Endothelial cell of umbilical vein (primary cell): ENCODE measurements around the gene TPRKB. TPM values are rescaled to one million over a fixed set of nuclear protein-coding genes. Genes with fewer than 3 reads are reported as not detected.
"Not testable (repeated sequence)": the region's sequence is repeated elsewhere in the genome, so short reads cannot be mapped to it uniquely, and the experiment has no call there.

Source experiments
- BruUV-seq: library from RNA; stranded (reverse); fragments of 400-500 nt; replicated peaks from 2 replicates; lab custom pipeline; 2021; lab: Mats Ljungman, UMichigan
- CTCF ChIA-PET: fragments of 300-600, 350-600 bp; sonication (Branson Sonifier 250); formaldehyde crosslinking; loops from one replicate; lab custom pipeline; 2021; ENCODE audit warnings: antibody characterized with exemption, inconsistent platforms; lab: Charles Lee
- POLR2A ChIA-PET: fragments of 300-600, 350-600 bp; sonication (Branson Sonifier 250); formaldehyde crosslinking; loops from one replicate; lab custom pipeline; 2021; ENCODE audit warnings: antibody characterized with exemption, inconsistent platforms; lab: Charles Lee
- DNase-seq: peaks from one replicate; pipeline ENCODE4 v3.0.0-alpha.2; 2011; ENCODE audit warnings: low read depth, low spot score
- FAIRE-seq: peaks from 2 replicates; lab custom pipeline; 2011; peaks lifted over from hg19 to GRCh38; lab: Jason Lieb, UNC
- H2AFZ ChIP-seq: 2 replicates; pipeline ENCODE4 v1.6.0; 2012; ENCODE audit warnings: low read depth, low read length, control low read depth, inconsistent platforms
- H3K27ac ChIP-seq: 2 replicates; pipeline ENCODE4 v1.5.1; 2011; ENCODE audit warnings: low read depth, mild to moderate bottlenecking, control low read depth, low read length, moderate library complexity; ENCODE audit not compliant: insufficient read depth
- H3K27me3 ChIP-seq, 2 experiments: 2 replicates each; pipeline versions ENCODE4 v1.6.0 to v1.6.1; 2011; ENCODE audit warnings: low read length in 2 of 2, mixed read lengths in 1 of 2; ENCODE audit not compliant: control insufficient read depth in 2 of 2, insufficient read depth in 2 of 2
- H3K36me3 ChIP-seq, 2 experiments: 2 replicates in 1 of 2; 3 replicates in 1 of 2; pipeline ENCODE4 v1.5.1; 2011; ENCODE audit warnings: low read length in 2 of 2, mild to moderate bottlenecking in 1 of 2, moderate library complexity in 1 of 2; ENCODE audit not compliant: control insufficient read depth in 2 of 2, insufficient read depth in 2 of 2; ENCODE audit errors: extremely low read depth in 1 of 2
- H3K4me1 ChIP-seq: 3 replicates; pipeline ENCODE4 v1.5.1; 2011; ENCODE audit warnings: mild to moderate bottlenecking, low read length; ENCODE audit not compliant: control insufficient read depth, insufficient read depth; ENCODE audit errors: extremely low read depth
- H3K4me2 ChIP-seq: 2 replicates; pipeline ENCODE4 v1.6.1; 2011; ENCODE audit warnings: low read length, control low read depth, mixed read lengths; ENCODE audit not compliant: insufficient read depth
- H3K4me3 ChIP-seq, 3 experiments: fragments of 200-600 bp in 1 of 3; sonication (generic), shearing (Covaris generic) in 1 of 3; replicated peaks in 1 of 3; 2 replicates each; pipeline ENCODE4 v1.5.1; 2011 to 2016; ENCODE audit warnings: control low read depth in 3 of 3, low read length in 3 of 3, mild to moderate bottlenecking in 2 of 3, inconsistent platforms in 1 of 3, low read depth in 1 of 3, moderate library complexity in 1 of 3; ENCODE audit not compliant: insufficient read depth in 1 of 3
- H3K79me2 ChIP-seq: 2 replicates; pipeline ENCODE4 v1.6.0; 2012; ENCODE audit warnings: low read length, inconsistent platforms; ENCODE audit not compliant: control insufficient read depth, insufficient read depth
- H3K9ac ChIP-seq: replicated peaks from 2 replicates; pipeline ENCODE3; 2011; ENCODE audit warnings: low read length, control low read depth; ENCODE audit not compliant: insufficient read depth; ENCODE audit errors: extremely low read depth
- H3K9me1 ChIP-seq: replicated peaks from 3 replicates; pipeline ENCODE4 v1.6.0; 2011; ENCODE audit warnings: mild to moderate bottlenecking, low read length; ENCODE audit not compliant: control insufficient read depth, insufficient read depth; ENCODE audit errors: extremely low read depth
- H3K9me3 ChIP-seq: replicated peaks from 2 replicates; pipeline ENCODE4 v1.5.1; 2012; ENCODE audit warnings: low read length, inconsistent platforms; ENCODE audit not compliant: control insufficient read depth, insufficient read depth
- H4K20me1 ChIP-seq: replicated peaks from 2 replicates; pipeline ENCODE3; 2011; ENCODE audit warnings: mild to moderate bottlenecking, low read length; ENCODE audit not compliant: control insufficient read depth, insufficient read depth; ENCODE audit errors: extremely low read depth
- dilution Hi-C: fragments of 300-500 bp; cut with MboI; formaldehyde crosslinking; loops from one replicate; pipeline ENCODE4 v1.15.0; 2019; ENCODE audit warnings: low sequenced_read_pairs; ENCODE audit not compliant: extremely low pct_ligation_motif_present
- intact Hi-C: fragments of 100-400 bp; cut with micrococcal nuclease; formaldehyde crosslinking; loops from one replicate; pipeline ENCODE4 v1.10.0; 2022
- polyA plus RNA-seq, 4 experiments: library from polyadenylated mRNA; depleted of rRNA in 3 of 4; stranded (reverse) in 3 of 4; unstranded in 1 of 4; fragments of >200 nt; gene quantifications; 2 replicates each; pipeline versions ENCODE4 v1.2.1 to v1.2.3, GENCODE V29; 2011 to 2012; ENCODE audit warnings: missing spikeins in 1 of 4
- total RNA-seq: library from RNA; stranded (reverse); gene quantifications from 2 replicates; pipeline ENCODE4 v1.2.3, GENCODE V29; 2021
- TF ChIP-seq, protein P1 (sequence below): IDR thresholded peaks from 2 replicates; pipeline ENCODE4 v1.6.1; 2011; ENCODE audit not compliant: insufficient read depth, insufficient read length
- TF ChIP-seq, protein P2 (sequence below), 2 donors: IDR thresholded peaks; 1 replicate in 1 of 2; 2 replicates in 1 of 2; pipeline ENCODE4 v1.5.1; 2011; ENCODE audit warnings: low read length in 2 of 2, mild to moderate bottlenecking in 2 of 2, moderate library complexity in 2 of 2, control low read depth in 1 of 2, inconsistent platforms in 1 of 2, low read depth in 1 of 2; ENCODE audit not compliant: insufficient read depth in 1 of 2; ENCODE audit errors: extremely low read depth in 1 of 2

Gene TPRKB
- total and polyA plus RNA-seq, 2 donors (not counting 3 experiments of a cell fraction or from before 2014, with no cell fraction given), result 27.1 to 36.1 TPM

DNA sequence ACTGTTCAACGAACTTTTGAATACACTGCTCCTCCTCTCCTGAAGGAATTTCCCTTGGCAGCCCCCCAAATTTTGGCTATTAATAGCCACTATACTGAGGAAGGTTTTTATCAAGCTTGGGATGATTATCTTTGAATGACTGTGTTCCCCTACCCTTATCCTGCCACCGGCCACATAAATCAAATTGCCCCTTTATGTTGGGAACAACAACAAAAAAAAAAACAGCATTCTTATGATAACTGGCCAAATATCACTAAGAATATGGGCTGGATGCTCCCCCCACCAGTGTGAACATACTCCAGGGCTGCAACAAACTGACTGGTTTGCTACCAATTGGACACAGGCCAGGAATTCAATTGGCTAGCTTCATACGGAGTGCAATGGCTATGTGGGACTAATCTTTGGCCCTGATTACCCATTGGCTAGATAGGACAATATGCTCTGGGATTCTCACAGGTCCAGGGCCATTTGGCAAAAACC, 22.2 kb upstream of the TPRKB start:
- Histone ChIP-seq H3K27me3 (no peaks in the 10 kb centered on the region), H3K9me1 (no peaks in the 10 kb centered on the region), H3K4me1 (peaks cover 17% of the 10 kb centered on the region), H4K20me1 (no peaks in the 10 kb centered on the region), H3K9ac (no peak overlapping the region), H3K4me3 (no peak overlapping the region), H3K4me2 (no peak overlapping the region), H2AFZ (no peak overlapping the region), H3K79me2 (no peaks in the 10 kb centered on the region), H3K9me3 (no peaks in the 10 kb centered on the region), H3K36me3 (peaks cover 0 to 9% of the 10 kb centered on the region in 2 experiments), H3K27ac (peak overlapping the region; percentile 5)
- BruUV-seq, result no TSS peak
- TF ChIP-seq, protein P1, sequence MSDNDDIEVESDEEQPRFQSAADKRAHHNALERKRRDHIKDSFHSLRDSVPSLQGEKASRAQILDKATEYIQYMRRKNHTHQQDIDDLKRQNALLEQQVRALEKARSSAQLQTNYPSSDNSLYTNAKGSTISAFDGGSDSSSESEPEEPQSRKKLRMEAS, result no peak
- TF ChIP-seq, protein P2, sequence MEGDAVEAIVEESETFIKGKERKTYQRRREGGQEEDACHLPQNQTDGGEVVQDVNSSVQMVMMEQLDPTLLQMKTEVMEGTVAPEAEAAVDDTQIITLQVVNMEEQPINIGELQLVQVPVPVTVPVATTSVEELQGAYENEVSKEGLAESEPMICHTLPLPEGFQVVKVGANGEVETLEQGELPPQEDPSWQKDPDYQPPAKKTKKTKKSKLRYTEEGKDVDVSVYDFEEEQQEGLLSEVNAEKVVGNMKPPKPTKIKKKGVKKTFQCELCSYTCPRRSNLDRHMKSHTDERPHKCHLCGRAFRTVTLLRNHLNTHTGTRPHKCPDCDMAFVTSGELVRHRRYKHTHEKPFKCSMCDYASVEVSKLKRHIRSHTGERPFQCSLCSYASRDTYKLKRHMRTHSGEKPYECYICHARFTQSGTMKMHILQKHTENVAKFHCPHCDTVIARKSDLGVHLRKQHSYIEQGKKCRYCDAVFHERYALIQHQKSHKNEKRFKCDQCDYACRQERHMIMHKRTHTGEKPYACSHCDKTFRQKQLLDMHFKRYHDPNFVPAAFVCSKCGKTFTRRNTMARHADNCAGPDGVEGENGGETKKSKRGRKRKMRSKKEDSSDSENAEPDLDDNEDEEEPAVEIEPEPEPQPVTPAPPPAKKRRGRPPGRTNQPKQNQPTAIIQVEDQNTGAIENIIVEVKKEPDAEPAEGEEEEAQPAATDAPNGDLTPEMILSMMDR (IDR thresholded peaks at IDR 0.05; ENCODE audit: extremely low read depth in 1 of 2, insufficient read depth in 1 of 2, low read depth in 1 of 2, low read length in 2 of 2), result no peak
- FAIRE-seq (no peak), DNase-seq (peak; percentile 95)
- POLR2A ChIA-PET, result interaction anchor here (0.8 to 1.2 kb wide), 2 partner anchors 22 to 56 kb away, joined by 3 read pairs; partner anchors contain the start of gene TPRKB
- CTCF ChIA-PET, result interaction anchor here (1.0 to 1.2 kb wide), 2 partner anchors 10 to 13 kb away, joined by 3 to 4 read pairs; no protein-coding TSS in a partner anchor
- intact Hi-C loops, result loop anchor here (1.0 kb wide), 1 partner anchor 22 kb away; the partner anchor contains the start of gene TPRKB
- dilution Hi-C loops, result no loop called here

DNA sequence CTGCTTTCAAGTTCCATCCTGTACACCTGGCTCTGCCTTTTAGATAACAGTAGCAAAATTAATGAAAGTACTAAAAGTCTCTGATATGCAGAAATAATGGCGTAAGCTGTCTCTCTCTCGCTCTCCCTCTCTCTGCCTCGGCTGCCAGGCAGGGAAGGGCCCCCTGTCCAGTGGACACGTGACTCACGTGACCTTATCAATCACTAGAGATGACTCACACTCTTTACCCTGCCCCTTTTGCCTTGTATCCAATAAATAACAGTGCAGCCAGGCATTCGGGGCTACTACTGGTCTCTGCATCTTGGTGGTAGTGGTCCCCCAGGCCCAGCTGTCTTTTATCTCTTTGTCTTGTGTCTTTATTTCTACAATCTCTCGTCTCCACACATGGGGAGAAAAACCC, 17.2 kb upstream of the TPRKB start:
- FAIRE-seq, BruUV-seq: not testable (repeated sequence)
- CTCF ChIA-PET, result interaction anchor here (1.8 kb wide), 1 partner anchor 17 kb away, joined by 4 read pairs; the partner anchor contains the start of gene TPRKB

More for the DNA sequence above, 17.2 kb upstream of the TPRKB start:
- H3K9ac ChIP-seq, POLR2A ChIA-PET, H3K27ac ChIP-seq, DNase-seq, H3K79me2 ChIP-seq, H3K36me3 ChIP-seq, H3K27me3 ChIP-seq, H3K4me1 ChIP-seq, H2AFZ ChIP-seq, dilution Hi-C loops, H3K9me3 ChIP-seq, H3K4me2 ChIP-seq, intact Hi-C loops, H3K4me3 ChIP-seq, H3K9me1 ChIP-seq, H4K20me1 ChIP-seq: not testable (repeated sequence)
